Thyroid gland (tissue), 4 donors: ENCODE results near the gene GOLIM4.

Experiments used
- CTCF ChIP-seq, 6 experiments: fragments of 200-600 bp in 3 of 6; fragments of 450-650 bp in 3 of 6; sonication (generic) in 3 of 6; IDR thresholded peaks; one replicate each; pipeline ENCODE4 v1.5.1; 2016 to 2019; ENCODE audit warnings: antibody characterized with exemption in 6 of 6, mild to moderate bottlenecking in 2 of 6, inconsistent platforms in 1 of 6, moderate library complexity in 1 of 6
- POLR2A ChIP-seq, 2 donors: fragments of 450-650 bp; IDR thresholded peaks; one replicate each; pipeline ENCODE4 v1.6.1; 2017; ENCODE audit warnings: antibody characterized with exemption in 2 of 2, mild to moderate bottlenecking in 2 of 2, moderate library complexity in 1 of 2

DNA sequence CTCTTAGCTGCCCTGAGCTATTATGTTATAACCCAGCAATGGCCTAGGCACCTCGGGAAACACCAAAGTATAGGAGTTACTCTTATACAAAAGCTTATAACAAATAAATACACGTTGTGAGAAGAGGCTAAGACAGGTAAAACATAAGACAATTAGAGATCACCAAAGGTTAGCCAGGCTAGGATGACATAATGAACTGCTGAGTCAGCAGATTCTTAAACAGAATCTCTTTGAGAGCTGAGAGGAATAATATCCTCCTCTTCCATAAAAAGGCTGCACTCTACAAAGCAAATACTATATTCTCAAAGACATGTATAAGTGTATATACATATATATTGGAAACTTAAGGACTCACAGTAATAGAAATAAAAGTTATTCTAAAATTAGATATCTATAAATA, 37.2 kb downstream of the GOLIM4 start:
- TF ChIP-seq CTCF (IDR thresholded peaks at IDR 0.05) (no peak), POLR2A (IDR thresholded peaks at IDR 0.05) (no peak)
